Activated CD8-positive, alpha-beta T cell treated with anti-CD3 and anti-CD28 coated beads for 36 hours (primary cell): ENCODE measurements around the gene TFR2. TPM values are rescaled to one million over a fixed set of nuclear protein-coding genes. Genes with fewer than 3 reads are reported as not detected.
"Not testable (repeated sequence)": the region's sequence is repeated elsewhere in the genome, so short reads cannot be mapped to it uniquely, and the experiment has no call there.

Source experiments
- ATAC-seq: fragments of 200-7000 bp; cut with Tn5 transposase; one replicate; pipeline ENCODE4 v1.10.0; 2021; ENCODE audit warnings: mild to moderate bottlenecking, moderate library complexity
- CTCF ChIA-PET: fragments of 350-600 bp; sonication (Branson Sonifier 250); formaldehyde crosslinking; loops from one replicate; lab custom pipeline; 2021; ENCODE audit warnings: antibody characterized with exemption; lab: Charles Lee
- POLR2A ChIA-PET: fragments of 350-600 bp; sonication (Branson Sonifier 250); formaldehyde crosslinking; loops from one replicate; lab custom pipeline; 2021; ENCODE audit warnings: antibody characterized with exemption; lab: Charles Lee
- DNase-seq: peaks from one replicate; pipeline ENCODE4 v3.0.0-alpha.2; 2020
- H3K27ac Mint-ChIP-seq: one replicate; pipeline ENCODE4 v1.8.0; 2021; ENCODE audit warnings: mild to moderate bottlenecking, mixed read lengths
- H3K27me3 Mint-ChIP-seq: one replicate; pipeline ENCODE4 v1.8.0; 2021; ENCODE audit warnings: mixed read lengths
- H3K36me3 Mint-ChIP-seq: one replicate; pipeline ENCODE4 v1.8.0; 2021; ENCODE audit warnings: low read depth, mixed read lengths
- H3K4me1 Mint-ChIP-seq: one replicate; pipeline ENCODE4 v1.8.0; 2021; ENCODE audit warnings: low read depth, mixed read lengths
- H3K4me3 Mint-ChIP-seq: one replicate; pipeline ENCODE4 v1.8.0; 2021; ENCODE audit warnings: mild to moderate bottlenecking, moderate library complexity, mixed read lengths
- H3K9me3 Mint-ChIP-seq: one replicate; pipeline ENCODE4 v1.8.0; 2021; ENCODE audit warnings: mixed read lengths
- intact Hi-C: fragments of 100-400 bp; cut with micrococcal nuclease; formaldehyde crosslinking; loops from one replicate; pipeline ENCODE4 v1.10.0; 2022
- total RNA-seq, 2 experiments: library from RNA; stranded (reverse); gene quantifications; one replicate each; pipeline ENCODE4 v1.2.3, GENCODE V29; 2021
- TF ChIP-seq, protein P1 (sequence below): fragments of 200-600 bp; IDR thresholded peaks from one replicate; pipeline ENCODE4 v1.8.0; 2022; ENCODE audit warnings: antibody characterized with exemption, mild to moderate bottlenecking

Gene TFR2
- total RNA-seq, 2 experiments from 2014 or later = 11.3 to 11.9 TPM

DNA sequence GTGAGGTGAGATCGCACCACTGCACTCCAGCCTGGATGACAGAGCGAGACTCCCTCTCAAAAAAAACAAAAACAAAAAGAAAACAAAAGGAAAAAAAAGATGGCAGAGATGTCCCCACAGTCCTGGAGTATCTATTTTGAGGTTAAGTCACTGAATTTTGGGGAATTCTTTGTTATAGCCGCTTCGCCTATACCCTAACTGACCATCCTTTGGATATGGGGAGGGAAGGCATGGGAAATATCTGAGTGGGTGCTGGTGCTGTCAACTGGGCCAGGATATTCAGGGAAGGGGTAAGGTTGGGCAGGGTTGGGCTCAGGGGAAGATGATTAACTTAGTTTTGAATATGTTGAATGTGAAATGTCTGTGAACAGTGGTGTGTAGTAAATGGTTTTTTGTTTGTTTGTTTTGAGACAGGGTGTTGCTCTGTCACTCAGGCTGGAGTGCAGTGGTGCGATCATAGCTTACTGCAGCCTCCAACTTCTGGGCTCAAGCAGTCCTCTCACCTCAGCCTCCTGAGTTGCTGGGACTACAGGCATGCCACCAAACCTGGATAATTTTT is 23.9 kb upstream of the TFR2 start:
- DNase-seq = no peak
- no peaks in the 10 kb centered on the region for H3K27me3 Mint-ChIP-seq
- H3K36me3 Mint-ChIP-seq = no peaks in the 10 kb centered on the region
- TF ChIP-seq, protein P1, sequence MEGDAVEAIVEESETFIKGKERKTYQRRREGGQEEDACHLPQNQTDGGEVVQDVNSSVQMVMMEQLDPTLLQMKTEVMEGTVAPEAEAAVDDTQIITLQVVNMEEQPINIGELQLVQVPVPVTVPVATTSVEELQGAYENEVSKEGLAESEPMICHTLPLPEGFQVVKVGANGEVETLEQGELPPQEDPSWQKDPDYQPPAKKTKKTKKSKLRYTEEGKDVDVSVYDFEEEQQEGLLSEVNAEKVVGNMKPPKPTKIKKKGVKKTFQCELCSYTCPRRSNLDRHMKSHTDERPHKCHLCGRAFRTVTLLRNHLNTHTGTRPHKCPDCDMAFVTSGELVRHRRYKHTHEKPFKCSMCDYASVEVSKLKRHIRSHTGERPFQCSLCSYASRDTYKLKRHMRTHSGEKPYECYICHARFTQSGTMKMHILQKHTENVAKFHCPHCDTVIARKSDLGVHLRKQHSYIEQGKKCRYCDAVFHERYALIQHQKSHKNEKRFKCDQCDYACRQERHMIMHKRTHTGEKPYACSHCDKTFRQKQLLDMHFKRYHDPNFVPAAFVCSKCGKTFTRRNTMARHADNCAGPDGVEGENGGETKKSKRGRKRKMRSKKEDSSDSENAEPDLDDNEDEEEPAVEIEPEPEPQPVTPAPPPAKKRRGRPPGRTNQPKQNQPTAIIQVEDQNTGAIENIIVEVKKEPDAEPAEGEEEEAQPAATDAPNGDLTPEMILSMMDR = no peak
- H3K9me3 Mint-ChIP-seq = no peaks in the 10 kb centered on the region
- no peak for ATAC-seq
- intact Hi-C loops = no loop called here
- H3K4me1 Mint-ChIP-seq = no peaks in the 10 kb centered on the region
- POLR2A ChIA-PET = interaction anchor here (1.3 kb wide), 1 partner anchor 25 kb away, joined by 3 read pairs; no protein-coding TSS in a partner anchor
- CTCF ChIA-PET = no interaction called here
- H3K27ac Mint-ChIP-seq = no peak overlapping the region
- no peak overlapping the region for H3K4me3 Mint-ChIP-seq

DNA sequence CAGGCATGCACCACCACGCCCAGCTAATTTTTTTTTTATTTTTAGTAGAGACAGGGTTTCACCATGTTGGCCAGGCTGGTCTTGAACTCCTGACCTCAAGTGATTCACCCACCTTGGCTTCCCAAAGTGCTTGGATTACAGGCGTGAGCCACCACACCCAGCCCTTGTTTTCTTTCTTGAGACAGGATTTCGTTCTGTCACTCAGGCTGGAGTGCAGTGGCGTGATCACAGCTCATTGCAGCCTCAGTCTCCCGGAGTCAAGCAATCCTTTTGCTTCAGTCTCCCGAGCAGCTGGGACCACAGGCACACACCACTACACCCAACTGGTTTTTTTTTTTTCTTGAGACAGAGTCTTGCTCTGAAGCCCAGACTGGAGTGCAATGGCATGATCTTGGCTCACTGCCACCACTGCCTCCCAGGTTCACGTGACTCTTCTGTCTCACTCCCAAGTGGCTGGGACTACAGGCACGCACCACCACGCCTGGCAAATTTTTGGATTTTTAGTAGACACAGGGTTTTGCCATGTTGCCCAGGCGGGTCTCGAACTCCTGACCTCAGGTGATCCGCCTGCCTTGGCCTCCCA is 20.9 kb upstream of the TFR2 start:
- H3K4me1 Mint-ChIP-seq, H3K4me3 Mint-ChIP-seq, POLR2A ChIA-PET, DNase-seq, H3K27me3 Mint-ChIP-seq, H3K9me3 Mint-ChIP-seq, ATAC-seq, intact Hi-C loops, H3K27ac Mint-ChIP-seq, H3K36me3 Mint-ChIP-seq: not testable (repeated sequence)
- CTCF ChIA-PET = interaction anchor here (0.9 kb wide), 1 partner anchor 28 kb away, joined by 3 read pairs; no protein-coding TSS in a partner anchor

DNA sequence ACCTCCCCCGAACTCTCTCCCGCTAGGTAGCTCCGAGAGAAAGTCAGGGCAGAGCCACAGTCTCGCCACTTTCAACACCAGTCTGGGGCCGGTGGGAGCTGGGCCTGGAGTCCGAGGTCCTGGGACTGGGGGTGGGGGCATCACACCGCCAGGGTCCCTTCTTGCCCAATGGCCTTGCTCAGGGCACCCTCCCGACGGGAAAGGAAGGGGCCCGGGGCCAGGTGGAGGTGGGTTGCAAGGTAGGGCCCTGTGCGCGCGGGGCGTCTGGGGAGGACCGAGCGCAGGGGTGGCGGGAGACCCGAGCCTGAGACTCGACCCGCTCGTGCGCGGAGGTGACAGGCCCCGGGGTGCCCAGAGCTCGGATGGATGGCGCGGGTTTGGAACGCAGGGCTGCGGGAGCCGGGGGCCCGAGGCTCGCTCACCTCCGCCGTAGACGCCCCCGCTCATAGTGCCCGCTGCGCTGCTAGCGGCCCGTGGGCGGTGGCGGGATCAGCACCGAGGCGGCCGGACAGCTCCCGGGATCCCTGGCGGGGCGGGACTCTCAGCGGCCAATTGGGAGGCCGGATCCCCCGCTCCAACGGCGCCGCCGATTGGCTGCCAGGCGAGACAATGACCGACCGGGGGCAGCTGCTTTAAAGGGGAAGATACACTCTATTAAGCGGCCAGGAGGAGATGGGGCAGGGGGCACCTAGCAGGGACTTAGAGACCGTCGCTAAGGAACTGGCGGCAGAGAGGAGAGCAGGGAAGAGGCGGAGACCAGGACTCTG is 14.7 kb upstream of the TFR2 start, which contains the start of gene ACTL6B:
TSS of gene ACTL6B (minus strand) at position 541 of the 767 bp plus-strand sequence. CDS start at position 447, 94 bp downstream.
- intact Hi-C loops = no loop called here
- ChIA-PET CTCF (interaction anchor here (0.9 kb wide), 1 partner anchor 37 kb away, joined by 3 read pairs; no protein-coding TSS in a partner anchor), POLR2A (interaction anchor here (1.3 kb wide), 1 partner anchor 9 kb away, joined by 4 read pairs; no protein-coding TSS in a partner anchor)
- Mint-ChIP-seq H3K9me3 (no peaks in the 10 kb centered on the region), H3K36me3 (no peaks in the 10 kb centered on the region), H3K27me3 (peaks cover 26% of the 10 kb centered on the region), H3K27ac (no peak within 1 kb of the TSS), H3K4me3 (no peak within 1 kb of the TSS), H3K4me1 (peaks cover 4% of the 10 kb centered on the region)
- ATAC-seq (peak; percentile 87), DNase-seq (peak; percentile 66)
- TF ChIP-seq, protein P1 = no peak

DNA sequence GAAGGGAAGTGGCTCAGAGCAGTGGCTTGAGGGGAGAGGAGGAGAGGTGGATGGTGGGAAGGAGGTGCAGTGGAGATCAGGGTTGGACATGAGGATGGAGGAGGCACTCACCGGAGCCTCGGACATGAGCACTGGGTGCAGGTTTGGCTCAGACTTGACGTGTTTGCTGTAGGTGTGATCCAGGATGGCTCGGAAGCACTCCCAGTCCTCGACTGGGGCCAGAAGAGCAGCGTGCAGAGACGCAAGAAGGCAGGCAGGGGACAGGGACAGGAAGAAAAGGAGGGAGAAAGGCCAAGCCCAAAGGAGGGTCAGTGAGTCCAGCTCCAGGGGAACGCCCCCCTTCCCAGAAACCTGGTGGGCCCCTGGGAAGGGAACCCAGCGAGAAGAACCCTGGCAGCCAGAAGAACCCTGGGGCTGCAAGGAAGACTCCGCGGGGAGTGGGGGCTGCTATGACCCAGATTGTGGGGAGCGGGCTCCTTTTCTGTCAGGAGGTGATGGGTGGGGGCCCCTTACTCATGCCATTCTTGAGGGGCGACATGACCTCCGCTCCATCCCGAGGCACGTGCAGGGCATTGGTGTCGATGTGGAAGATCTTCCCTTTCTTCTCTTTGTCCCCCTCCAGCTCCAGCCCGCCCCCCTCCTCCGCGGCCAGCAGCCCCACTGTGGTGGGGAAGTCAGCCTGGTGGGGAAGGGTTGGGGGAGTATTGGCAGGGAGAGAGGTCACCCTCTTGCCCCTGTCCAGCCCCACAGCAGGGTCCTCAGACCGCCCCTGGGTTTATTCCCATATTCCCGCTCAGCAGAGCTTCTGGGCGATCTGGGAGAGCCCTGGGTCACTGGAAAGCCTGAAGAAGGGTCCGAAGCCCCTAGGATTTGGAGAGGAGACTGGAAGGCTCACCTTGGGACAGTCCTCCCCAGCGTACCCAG is 13.8 kb upstream of the TFR2 start:
- Mint-ChIP-seq H3K36me3 (no peaks in the 10 kb centered on the region), H3K9me3 (no peaks in the 10 kb centered on the region), H3K4me3 (no peak overlapping the region), H3K27me3 (peaks cover 28% of the 10 kb centered on the region), H3K27ac (no peak overlapping the region), H3K4me1 (peaks cover 4% of the 10 kb centered on the region)
- TF ChIP-seq, protein P1 = no peak
- no peak for ATAC-seq
- intact Hi-C loops = no loop called here
- ChIA-PET POLR2A (interaction anchor here (1.3 kb wide), 1 partner anchor 8 kb away, joined by 4 read pairs; no protein-coding TSS in a partner anchor), CTCF (no interaction called here)
- no peak for DNase-seq
